ENCODE measurements around the gene TEX29.

DNA sequence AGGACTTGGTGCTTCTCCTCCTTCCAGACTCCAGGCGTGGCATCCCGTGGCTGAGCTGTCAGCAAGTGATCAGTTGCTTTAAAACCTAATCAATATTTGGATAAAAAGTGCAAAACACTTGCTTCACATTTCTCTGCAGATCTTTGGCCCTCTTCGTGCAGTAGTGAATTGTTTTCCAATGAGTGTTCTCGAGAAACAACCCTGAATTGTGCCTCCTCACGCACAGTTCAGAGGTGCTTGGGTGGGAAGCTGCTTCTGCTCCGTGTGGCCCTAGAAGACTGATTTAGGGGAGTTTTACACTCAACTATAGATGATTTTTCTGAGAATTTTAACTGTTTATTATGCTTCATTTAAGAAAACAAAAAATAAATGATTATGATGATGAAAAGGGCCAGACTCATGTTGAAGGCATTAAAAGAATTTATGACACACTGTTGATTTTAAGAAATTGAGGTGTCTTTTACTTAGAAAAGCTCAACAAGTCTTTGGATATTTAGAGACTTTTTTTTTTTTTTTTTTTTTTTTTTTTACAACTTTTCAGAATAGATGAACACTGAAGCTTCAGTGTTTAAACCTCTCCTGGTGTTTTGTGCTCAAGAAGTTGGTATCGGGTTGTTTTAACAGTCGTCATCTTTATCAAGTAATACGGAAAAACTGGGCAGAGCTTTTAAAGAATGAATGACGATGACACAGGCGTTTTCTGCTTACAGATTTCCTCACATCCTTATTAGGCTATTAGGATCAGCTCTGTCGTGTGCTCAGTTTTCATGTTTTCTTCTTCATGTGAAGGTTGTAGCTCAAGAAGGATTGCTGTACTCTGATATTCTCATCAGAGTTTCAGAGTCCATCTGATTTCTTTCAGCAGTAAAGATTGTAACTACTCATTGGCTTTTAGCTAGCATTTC is 39.5 kb upstream of the TEX29 start:
- no peak for TF ChIP-seq POLR2A (IDR thresholded peaks at IDR 0.05)
- TF ChIP-seq, protein P1, sequence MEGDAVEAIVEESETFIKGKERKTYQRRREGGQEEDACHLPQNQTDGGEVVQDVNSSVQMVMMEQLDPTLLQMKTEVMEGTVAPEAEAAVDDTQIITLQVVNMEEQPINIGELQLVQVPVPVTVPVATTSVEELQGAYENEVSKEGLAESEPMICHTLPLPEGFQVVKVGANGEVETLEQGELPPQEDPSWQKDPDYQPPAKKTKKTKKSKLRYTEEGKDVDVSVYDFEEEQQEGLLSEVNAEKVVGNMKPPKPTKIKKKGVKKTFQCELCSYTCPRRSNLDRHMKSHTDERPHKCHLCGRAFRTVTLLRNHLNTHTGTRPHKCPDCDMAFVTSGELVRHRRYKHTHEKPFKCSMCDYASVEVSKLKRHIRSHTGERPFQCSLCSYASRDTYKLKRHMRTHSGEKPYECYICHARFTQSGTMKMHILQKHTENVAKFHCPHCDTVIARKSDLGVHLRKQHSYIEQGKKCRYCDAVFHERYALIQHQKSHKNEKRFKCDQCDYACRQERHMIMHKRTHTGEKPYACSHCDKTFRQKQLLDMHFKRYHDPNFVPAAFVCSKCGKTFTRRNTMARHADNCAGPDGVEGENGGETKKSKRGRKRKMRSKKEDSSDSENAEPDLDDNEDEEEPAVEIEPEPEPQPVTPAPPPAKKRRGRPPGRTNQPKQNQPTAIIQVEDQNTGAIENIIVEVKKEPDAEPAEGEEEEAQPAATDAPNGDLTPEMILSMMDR (IDR thresholded peaks at IDR 0.05) = no peak
